ENCODE measurements around the gene FILIP1.

DNA sequence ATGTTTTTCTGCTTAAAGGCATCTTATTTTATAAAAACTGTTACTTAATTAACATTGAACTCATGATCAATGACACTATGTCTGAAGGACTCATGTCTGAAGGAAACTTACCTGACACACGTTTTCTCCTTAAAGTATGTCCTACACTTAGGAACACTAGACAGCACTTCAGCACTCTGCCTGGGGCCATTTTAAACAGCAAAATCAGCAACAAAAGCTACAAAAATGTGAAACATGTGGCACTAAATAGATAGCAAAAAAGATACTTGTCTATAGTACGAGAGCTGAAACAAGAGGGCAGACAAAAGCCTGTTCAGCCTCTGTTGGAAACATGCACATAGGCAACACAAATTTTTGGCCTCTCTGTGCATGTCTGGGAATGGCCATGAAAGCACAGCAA lies 115.5 kb downstream of the FILIP1 start:
- no peak for TF ChIP-seq YY1 (IDR thresholded peaks at IDR 0.05; ENCODE audit: insufficient read depth, insufficient read length)
- TF ChIP-seq ZNF274 (IDR thresholded peaks at IDR 0.05; ENCODE audit: low read depth, low read length): no peak
- no peak for TF ChIP-seq SUZ12 (IDR thresholded peaks at IDR 0.05; ENCODE audit: extremely low read depth, insufficient read depth, insufficient read length)
